ENCODE results near the gene KCNT1. TPM values are rescaled to one million over a fixed set of nuclear protein-coding genes. Genes with fewer than 3 reads are reported as not detected.

Gene KCNT1
- total RNA-seq, 3 donors from 2014 or later = not detected

DNA sequence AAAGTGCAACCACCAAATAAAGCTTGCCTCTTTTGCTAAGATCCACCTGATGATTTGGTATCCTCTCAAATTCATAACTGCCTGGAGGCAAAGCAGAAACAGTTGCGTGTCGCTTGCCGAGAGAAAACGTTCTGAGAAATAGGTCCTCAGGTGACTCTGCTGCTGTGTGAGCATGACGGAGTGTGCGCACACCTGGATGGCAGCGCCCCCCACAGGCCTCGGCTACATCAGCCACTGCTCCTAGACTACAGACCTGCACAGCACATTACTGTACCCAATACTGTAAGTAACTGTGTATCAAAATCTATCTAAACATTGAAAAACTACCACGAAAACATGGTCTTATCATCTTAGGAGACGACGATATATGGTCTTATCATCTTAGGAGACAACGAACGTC lies 117.9 kb downstream of the KCNT1 start:
- Histone ChIP-seq H3K27me3 (no peaks in the 10 kb centered on the region), H3K4me3 (no peak overlapping the region), H3K9me3 (no peaks in the 10 kb centered on the region), H3K4me1 (no peaks in the 10 kb centered on the region), H3K36me3 (peaks cover 11% of the 10 kb centered on the region), H3K27ac (no peak overlapping the region)
- TF ChIP-seq CTCF (IDR thresholded peaks at IDR 0.05) = no peak
- TF ChIP-seq POLR2A (IDR thresholded peaks at IDR 0.05) = no peak
- TF ChIP-seq POLR2AphosphoS5 (IDR thresholded peaks at IDR 0.05) = no peak
- peak in 1 of 2 donors; percentile 28 for DNase-seq (ENCODE audit: low spot score in 2 of 2)
- intact Hi-C loops (cut with DNase I; ENCODE audit: low total_unique reads) = no loop called here

DNA sequence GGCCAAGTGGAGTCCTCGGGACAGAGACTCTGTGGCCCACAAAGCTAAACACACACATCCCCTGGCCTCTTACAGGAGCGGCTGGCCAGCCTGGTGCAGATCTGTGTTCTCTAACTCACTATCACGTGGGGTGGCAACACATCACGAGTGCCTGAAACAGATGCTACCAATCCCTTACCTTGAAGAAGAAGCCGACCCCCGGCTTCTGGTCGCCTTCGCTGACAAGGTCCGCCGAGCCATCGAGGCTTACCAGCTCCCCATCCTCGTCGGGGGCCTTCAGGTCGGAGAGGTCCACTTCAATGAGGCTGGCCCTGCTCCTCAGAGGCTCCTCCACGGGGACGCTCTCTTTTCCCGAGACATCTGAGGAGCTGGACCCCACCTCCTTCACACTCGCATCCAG lies 118.7 kb downstream of the KCNT1 start:
- peak in 1 of 2 donors; percentile 38 for DNase-seq (ENCODE audit: low spot score in 2 of 2)
- H3K36me3 ChIP-seq = peaks cover 11% of the 10 kb centered on the region

DNA sequence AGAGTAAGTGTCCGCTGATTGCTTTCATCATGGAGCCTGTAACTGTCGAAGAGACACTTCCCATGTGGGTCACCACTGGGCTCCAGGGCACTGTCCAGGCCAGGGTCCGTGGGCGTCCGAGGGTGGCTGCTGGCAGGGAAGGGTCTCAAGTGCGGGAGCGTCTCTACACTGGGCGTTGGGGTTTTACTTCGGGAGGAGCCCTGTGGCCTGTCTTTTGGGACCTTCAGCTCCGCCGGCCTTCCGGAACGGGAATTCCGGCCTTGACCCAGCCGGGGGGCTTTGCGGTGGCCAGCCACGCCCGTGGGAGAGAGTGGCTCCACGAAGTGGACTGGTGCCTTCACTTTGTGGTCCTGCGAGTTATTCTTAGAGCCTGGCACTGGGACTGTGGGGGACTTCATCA lies 119.1 kb downstream of the KCNT1 start:
- H3K27ac ChIP-seq = no peak overlapping the region
- TF ChIP-seq CTCF (IDR thresholded peaks at IDR 0.05) = no peak
- TF ChIP-seq POLR2A (IDR thresholded peaks at IDR 0.05) = no peak
- TF ChIP-seq POLR2AphosphoS5 (IDR thresholded peaks at IDR 0.05) = no peak
- intact Hi-C loops (cut with DNase I; ENCODE audit: low total_unique reads) = no loop called here
- H3K4me1 ChIP-seq = no peaks in the 10 kb centered on the region
- DNase-seq (ENCODE audit: low spot score in 2 of 2) = no peak
- peaks cover 11% of the 10 kb centered on the region for H3K36me3 ChIP-seq
- H3K27me3 ChIP-seq = no peaks in the 10 kb centered on the region
- H3K4me3 ChIP-seq = no peak overlapping the region
- no peaks in the 10 kb centered on the region for H3K9me3 ChIP-seq

More for the DNA sequence above, 118.7 kb downstream of the KCNT1 start:
- Histone ChIP-seq H3K4me3 (no peak overlapping the region), H3K4me1 (no peaks in the 10 kb centered on the region), H3K9me3 (no peaks in the 10 kb centered on the region), H3K27me3 (no peaks in the 10 kb centered on the region), H3K27ac (no peak overlapping the region)
- TF ChIP-seq CTCF (IDR thresholded peaks at IDR 0.05) (no peak), POLR2A (IDR thresholded peaks at IDR 0.05) (no peak), POLR2AphosphoS5 (IDR thresholded peaks at IDR 0.05) (no peak)
- intact Hi-C loops (cut with DNase I; ENCODE audit: low total_unique reads) = no loop called here

GRCh38 chr9:135821733-135822373 lies 119.9 kb downstream of the KCNT1 start:
- no peaks in the 10 kb centered on the region for H3K4me1 ChIP-seq
- H3K27me3 ChIP-seq = no peaks in the 10 kb centered on the region
- TF ChIP-seq POLR2AphosphoS5 (IDR thresholded peaks at IDR 0.05) (no peak), POLR2A (IDR thresholded peaks at IDR 0.05) (no peak), CTCF (IDR thresholded peaks at IDR 0.05) (no peak)
- H3K36me3 ChIP-seq = peaks cover 11% of the 10 kb centered on the region
- H3K4me3 ChIP-seq = no peak overlapping the region
- intact Hi-C loops (cut with DNase I; ENCODE audit: low total_unique reads) = no loop called here
- H3K9me3 ChIP-seq = no peaks in the 10 kb centered on the region
- no peak overlapping the region for H3K27ac ChIP-seq
- peak in 1 of 2 donors; percentile 27 for DNase-seq (ENCODE audit: low spot score in 2 of 2)

- H3K27ac ChIP-seq = no peak overlapping the region
- no peaks in the 10 kb centered on the region for H3K27me3 ChIP-seq
- intact Hi-C loops (cut with DNase I; ENCODE audit: low total_unique reads) = no loop called here
- H3K36me3 ChIP-seq = peaks cover 11% of the 10 kb centered on the region
- no peak overlapping the region for H3K4me3 ChIP-seq
- no peaks in the 10 kb centered on the region for H3K9me3 ChIP-seq
- H3K4me1 ChIP-seq = no peaks in the 10 kb centered on the region
- TF ChIP-seq POLR2AphosphoS5 (IDR thresholded peaks at IDR 0.05) (no peak), POLR2A (IDR thresholded peaks at IDR 0.05) (no peak), CTCF (IDR thresholded peaks at IDR 0.05) (no peak)
- DNase-seq (ENCODE audit: low spot score in 2 of 2) = peak in 1 of 2 donors; percentile 35
Observed at GRCh38 chr9:135822374-135822755, 120.4 kb downstream of the KCNT1 start.

All from breast epithelium (tissue), 4 donors.